GM12878 (cell line): ENCODE measurements around the gene CRAMP1.

Source experiments
- ATF3 ChIP-seq: IDR thresholded peaks from 2 replicates; pipeline ENCODE4 v1.6.1; 2011; ENCODE audit warnings: low read depth, mild to moderate bottlenecking, low read length, moderate library complexity, borderline replicate concordance; ENCODE audit errors: extremely low read depth
- CTCF ChIP-seq, 3 experiments: IDR thresholded peaks in 2 of 3; conservative IDR thresholded peaks in 1 of 3; 2 replicates each; pipeline ENCODE4 v1.5.1; 2011; ENCODE audit warnings: low read depth in 3 of 3, low read length in 3 of 3, mild to moderate bottlenecking in 3 of 3, control low read depth in 2 of 3, moderate library complexity in 2 of 3, inconsistent platforms in 1 of 3, mixed read lengths in 1 of 3; ENCODE audit not compliant: control insufficient read depth in 2 of 3, insufficient read depth in 1 of 3; ENCODE audit errors: extremely low read depth in 1 of 3
- NRF1 ChIP-seq: conservative IDR thresholded peaks from 2 replicates; pipeline ENCODE4 v1.6.1; 2011; ENCODE audit warnings: mild to moderate bottlenecking, low read depth, low read length, improper control_type of control experiment
- POLR2A ChIP-seq: IDR thresholded peaks from 2 replicates; pipeline ENCODE4 v1.6.1; 2011; ENCODE audit warnings: low read depth, mild to moderate bottlenecking, low read length
- POLR2AphosphoS5 ChIP-seq: IDR thresholded peaks from 2 replicates; pipeline ENCODE4 v1.6.1; 2011; ENCODE audit warnings: mild to moderate bottlenecking, low read length, inconsistent platforms
- RELA ChIP-seq: fragments of 450-650 bp; IDR thresholded peaks from 2 replicates; pipeline ENCODE4 v1.8.0; 2014; ENCODE audit warnings: borderline replicate concordance; ENCODE audit not compliant: partially characterized antibody
- SP1 ChIP-seq: IDR thresholded peaks from one replicate; pipeline ENCODE4 v1.6.1; 2011; ENCODE audit warnings: low read depth, low read length
- SUZ12 ChIP-seq: fragments of 200-600 bp; sonication (generic); IDR thresholded peaks from one replicate; pipeline ENCODE4 v1.6.1; 2018; ENCODE audit warnings: antibody characterized with exemption, mild to moderate bottlenecking; ENCODE audit not compliant: unreplicated experiment
- TF ChIP-seq, protein P1 (sequence below): fragments of 450-650 bp; IDR thresholded peaks from 2 replicates; pipeline ENCODE4 v1.6.1; 2017; ENCODE audit warnings: mild to moderate bottlenecking
- TF ChIP-seq, protein P2 (sequence below): IDR thresholded peaks from 2 replicates; pipeline ENCODE4 v1.6.1; 2012; ENCODE audit warnings: mild to moderate bottlenecking, low read depth, low read length

DNA sequence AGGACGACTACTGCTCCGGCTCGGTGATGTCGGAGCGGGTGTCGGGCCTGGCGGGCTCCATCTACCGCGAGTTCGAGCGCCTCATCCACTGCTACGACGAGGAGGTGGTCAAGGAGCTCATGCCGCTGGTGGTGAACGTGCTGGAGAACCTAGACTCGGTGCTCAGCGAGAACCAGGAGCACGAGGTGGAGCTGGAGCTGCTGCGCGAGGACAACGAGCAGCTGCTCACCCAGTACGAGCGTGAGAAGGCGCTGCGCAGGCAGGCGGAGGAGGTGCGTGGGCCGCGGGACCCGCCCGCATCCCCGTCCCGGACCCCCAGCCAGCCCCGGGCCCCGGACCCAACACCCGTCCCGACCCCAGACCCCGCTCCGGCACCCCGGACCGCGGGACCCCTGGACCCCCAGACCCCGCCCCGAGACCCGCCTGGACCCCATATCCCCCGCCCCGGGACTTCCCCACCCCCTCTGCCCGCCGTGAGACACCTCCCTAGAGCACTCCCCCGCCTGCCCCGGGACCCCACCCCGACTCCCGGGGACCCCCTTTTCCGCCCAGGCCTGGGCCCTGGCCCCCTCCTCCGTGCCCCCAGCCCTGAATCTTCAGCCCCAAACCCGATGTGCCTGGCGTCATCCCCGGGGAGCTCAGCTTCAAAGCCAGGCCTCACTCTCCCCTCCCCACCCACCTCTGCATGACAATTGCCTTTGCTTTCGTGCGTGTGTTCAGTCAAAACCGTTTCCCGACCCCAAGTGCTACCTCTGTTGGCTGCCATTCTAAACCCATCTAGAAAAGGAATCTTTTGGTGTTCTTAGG, 94.4 kb downstream of the CRAMP1 start:
- TF ChIP-seq SUZ12: no peak
- TF ChIP-seq, protein P1, sequence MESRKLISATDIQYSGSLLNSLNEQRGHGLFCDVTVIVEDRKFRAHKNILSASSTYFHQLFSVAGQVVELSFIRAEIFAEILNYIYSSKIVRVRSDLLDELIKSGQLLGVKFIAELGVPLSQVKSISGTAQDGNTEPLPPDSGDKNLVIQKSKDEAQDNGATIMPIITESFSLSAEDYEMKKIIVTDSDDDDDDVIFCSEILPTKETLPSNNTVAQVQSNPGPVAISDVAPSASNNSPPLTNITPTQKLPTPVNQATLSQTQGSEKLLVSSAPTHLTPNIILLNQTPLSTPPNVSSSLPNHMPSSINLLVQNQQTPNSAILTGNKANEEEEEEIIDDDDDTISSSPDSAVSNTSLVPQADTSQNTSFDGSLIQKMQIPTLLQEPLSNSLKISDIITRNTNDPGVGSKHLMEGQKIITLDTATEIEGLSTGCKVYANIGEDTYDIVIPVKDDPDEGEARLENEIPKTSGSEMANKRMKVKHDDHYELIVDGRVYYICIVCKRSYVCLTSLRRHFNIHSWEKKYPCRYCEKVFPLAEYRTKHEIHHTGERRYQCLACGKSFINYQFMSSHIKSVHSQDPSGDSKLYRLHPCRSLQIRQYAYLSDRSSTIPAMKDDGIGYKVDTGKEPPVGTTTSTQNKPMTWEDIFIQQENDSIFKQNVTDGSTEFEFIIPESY: no peak
- no peak for TF ChIP-seq CTCF (IDR thresholded peaks at IDR 0.05 in 2 of 3, conservative IDR thresholded peaks at IDR 0.05 in 1 of 3; ENCODE audit: control insufficient read depth in 2 of 3, extremely low read depth in 1 of 3, insufficient read depth in 1 of 3, low read depth in 3 of 3, low read length in 3 of 3)
- no peak for TF ChIP-seq POLR2AphosphoS5
- TF ChIP-seq SP1: no peak
- TF ChIP-seq POLR2A: no peak
- no peak for TF ChIP-seq RELA
- TF ChIP-seq ATF3: no peak
- TF ChIP-seq, protein P2, sequence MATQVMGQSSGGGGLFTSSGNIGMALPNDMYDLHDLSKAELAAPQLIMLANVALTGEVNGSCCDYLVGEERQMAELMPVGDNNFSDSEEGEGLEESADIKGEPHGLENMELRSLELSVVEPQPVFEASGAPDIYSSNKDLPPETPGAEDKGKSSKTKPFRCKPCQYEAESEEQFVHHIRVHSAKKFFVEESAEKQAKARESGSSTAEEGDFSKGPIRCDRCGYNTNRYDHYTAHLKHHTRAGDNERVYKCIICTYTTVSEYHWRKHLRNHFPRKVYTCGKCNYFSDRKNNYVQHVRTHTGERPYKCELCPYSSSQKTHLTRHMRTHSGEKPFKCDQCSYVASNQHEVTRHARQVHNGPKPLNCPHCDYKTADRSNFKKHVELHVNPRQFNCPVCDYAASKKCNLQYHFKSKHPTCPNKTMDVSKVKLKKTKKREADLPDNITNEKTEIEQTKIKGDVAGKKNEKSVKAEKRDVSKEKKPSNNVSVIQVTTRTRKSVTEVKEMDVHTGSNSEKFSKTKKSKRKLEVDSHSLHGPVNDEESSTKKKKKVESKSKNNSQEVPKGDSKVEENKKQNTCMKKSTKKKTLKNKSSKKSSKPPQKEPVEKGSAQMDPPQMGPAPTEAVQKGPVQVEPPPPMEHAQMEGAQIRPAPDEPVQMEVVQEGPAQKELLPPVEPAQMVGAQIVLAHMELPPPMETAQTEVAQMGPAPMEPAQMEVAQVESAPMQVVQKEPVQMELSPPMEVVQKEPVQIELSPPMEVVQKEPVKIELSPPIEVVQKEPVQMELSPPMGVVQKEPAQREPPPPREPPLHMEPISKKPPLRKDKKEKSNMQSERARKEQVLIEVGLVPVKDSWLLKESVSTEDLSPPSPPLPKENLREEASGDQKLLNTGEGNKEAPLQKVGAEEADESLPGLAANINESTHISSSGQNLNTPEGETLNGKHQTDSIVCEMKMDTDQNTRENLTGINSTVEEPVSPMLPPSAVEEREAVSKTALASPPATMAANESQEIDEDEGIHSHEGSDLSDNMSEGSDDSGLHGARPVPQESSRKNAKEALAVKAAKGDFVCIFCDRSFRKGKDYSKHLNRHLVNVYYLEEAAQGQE: no peak
- TF ChIP-seq NRF1: no peak
